ENCODE results near the gene COL6A6.

COL6A6 gene

DNA sequence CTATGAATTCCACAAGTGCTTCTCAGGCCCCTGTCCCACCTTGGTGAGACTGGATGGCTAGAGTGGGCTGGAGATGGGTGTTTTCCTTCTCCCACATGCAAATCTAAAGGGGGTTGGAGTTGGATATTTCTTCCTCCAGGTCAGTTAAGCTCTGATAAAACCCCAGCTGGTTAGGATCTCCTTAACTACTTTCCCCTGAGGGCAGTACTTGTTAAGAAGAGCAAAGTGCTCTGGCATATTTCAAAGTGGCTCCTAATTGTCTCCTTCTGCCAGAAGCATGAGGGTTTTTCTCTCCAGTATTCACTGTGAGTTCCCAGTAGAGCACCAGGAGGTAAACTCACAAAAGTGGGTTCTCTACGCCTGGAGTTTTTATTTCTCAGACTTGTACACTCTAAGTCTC, 31.4 kb downstream of the COL6A6 start:
- no peak for DNase-seq (ENCODE audit: low read depth)
- no peak overlapping the region for H3K4me3 ChIP-seq (ENCODE audit: low read depth, low read length)
- TF ChIP-seq, protein P1, sequence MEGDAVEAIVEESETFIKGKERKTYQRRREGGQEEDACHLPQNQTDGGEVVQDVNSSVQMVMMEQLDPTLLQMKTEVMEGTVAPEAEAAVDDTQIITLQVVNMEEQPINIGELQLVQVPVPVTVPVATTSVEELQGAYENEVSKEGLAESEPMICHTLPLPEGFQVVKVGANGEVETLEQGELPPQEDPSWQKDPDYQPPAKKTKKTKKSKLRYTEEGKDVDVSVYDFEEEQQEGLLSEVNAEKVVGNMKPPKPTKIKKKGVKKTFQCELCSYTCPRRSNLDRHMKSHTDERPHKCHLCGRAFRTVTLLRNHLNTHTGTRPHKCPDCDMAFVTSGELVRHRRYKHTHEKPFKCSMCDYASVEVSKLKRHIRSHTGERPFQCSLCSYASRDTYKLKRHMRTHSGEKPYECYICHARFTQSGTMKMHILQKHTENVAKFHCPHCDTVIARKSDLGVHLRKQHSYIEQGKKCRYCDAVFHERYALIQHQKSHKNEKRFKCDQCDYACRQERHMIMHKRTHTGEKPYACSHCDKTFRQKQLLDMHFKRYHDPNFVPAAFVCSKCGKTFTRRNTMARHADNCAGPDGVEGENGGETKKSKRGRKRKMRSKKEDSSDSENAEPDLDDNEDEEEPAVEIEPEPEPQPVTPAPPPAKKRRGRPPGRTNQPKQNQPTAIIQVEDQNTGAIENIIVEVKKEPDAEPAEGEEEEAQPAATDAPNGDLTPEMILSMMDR (conservative IDR thresholded peaks at IDR 0.05; ENCODE audit: low read depth, low read length), result no peak

DNA sequence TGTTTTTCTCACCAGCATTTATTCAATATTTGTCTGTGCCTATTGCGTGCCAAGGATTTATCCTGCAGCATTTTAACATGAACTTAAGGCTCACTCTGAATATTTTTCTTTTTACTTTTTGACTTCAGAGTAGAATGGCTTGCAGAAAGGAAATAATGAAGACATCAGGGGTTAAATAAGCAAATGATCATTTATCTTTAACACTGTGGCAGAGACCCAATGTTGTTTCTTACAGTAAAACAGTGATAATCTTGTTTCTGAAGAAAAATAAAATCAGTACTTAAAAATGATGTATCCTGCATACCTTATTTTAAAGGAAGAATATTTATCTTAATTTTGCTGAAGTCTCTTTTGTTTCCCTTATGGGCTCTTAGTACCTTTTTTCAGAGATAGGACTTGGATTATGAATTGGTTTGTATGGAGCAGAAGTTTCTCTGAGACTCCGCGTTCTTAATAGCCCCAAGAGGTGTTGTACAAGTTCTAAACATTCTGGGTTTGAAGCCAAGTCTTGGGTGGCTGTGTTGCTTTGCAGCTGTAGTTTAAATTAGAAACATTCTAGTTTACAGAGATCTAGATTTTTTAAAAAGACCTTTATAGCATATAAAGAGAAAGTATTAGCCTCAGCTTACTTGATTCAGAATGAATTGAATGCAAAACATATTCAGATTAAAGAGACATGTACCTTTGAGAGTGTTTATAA, 40.5 kb downstream of the COL6A6 start:
- DNase-seq (ENCODE audit: low read depth), result no peak
- H3K4me3 ChIP-seq (ENCODE audit: low read depth, low read length), result no peak overlapping the region
- TF ChIP-seq, protein P1 (conservative IDR thresholded peaks at IDR 0.05; ENCODE audit: low read depth, low read length), result no peak

DNA sequence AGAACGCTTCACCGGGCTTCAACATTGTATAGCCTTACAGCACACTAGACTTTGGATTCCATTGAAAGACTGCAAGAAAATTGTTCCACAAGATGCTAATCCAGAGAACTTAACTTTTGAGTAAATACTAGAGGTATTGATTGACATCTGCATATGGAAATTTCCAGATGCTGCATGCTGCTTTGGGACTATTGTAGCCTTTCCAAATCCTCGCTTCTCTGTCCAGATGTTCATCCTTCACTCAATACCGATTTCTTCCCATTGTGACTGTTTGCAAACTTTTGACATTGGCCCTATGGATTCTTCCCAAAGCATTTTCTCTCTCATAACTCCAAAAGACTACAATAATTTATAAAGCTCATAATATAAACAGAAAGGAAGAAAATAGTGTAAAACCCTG, 41.4 kb downstream of the COL6A6 start:
- TF ChIP-seq, protein P1 (conservative IDR thresholded peaks at IDR 0.05; ENCODE audit: low read depth, low read length), result no peak
- DNase-seq (ENCODE audit: low read depth), result no peak

DNA sequence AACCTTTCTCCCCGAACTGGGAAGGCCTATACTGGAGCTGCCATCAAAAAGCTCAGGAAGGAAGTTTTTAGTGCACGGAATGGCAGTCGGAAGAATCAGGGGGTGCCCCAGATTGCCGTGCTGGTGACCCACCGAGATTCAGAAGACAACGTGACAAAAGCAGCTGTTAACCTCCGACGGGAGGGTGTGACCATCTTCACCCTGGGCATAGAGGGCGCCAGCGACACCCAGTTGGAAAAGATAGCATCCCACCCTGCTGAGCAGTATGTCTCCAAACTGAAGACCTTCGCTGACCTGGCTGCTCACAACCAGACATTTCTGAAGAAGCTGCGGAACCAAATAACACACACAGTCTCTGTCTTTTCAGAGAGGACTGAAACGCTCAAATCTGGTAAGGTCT, 48.2 kb downstream of the COL6A6 start:
- DNase-seq (ENCODE audit: low read depth), result no peak
- TF ChIP-seq, protein P1 (conservative IDR thresholded peaks at IDR 0.05; ENCODE audit: low read depth, low read length), result no peak

More for the DNA sequence above, 41.4 kb downstream of the COL6A6 start:
- no peak overlapping the region for H3K4me3 ChIP-seq (ENCODE audit: low read depth, low read length)

More for the DNA sequence above, 48.2 kb downstream of the COL6A6 start:
- no peak overlapping the region for H3K4me3 ChIP-seq (ENCODE audit: low read depth, low read length)
